ENCODE measurements around the gene S100A16.

S100A16 gene

DNA sequence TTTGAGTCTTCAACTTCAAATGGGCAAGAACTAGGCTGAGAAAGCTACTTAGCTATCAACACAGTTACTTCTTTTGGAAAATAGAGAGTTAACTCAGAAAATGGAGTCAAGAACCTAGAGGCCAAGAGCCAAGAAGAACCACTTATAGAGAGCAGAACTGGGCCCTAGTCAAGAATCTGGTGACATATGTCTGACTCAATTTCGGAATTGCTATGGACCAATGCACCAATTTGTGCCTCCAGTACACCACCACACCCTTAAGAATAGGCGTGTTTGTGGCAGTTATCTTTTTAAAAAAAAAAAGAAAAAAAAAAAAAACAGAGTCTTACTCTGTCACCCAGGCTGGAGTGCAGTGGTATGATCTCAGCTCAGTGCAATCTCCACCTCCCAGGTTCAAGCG is 55.1 kb downstream of the S100A16 start:
- no peak overlapping the region for H3K4me3 ChIP-seq (ENCODE audit: low read depth, low read length)
- TF ChIP-seq, protein P1, sequence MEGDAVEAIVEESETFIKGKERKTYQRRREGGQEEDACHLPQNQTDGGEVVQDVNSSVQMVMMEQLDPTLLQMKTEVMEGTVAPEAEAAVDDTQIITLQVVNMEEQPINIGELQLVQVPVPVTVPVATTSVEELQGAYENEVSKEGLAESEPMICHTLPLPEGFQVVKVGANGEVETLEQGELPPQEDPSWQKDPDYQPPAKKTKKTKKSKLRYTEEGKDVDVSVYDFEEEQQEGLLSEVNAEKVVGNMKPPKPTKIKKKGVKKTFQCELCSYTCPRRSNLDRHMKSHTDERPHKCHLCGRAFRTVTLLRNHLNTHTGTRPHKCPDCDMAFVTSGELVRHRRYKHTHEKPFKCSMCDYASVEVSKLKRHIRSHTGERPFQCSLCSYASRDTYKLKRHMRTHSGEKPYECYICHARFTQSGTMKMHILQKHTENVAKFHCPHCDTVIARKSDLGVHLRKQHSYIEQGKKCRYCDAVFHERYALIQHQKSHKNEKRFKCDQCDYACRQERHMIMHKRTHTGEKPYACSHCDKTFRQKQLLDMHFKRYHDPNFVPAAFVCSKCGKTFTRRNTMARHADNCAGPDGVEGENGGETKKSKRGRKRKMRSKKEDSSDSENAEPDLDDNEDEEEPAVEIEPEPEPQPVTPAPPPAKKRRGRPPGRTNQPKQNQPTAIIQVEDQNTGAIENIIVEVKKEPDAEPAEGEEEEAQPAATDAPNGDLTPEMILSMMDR (IDR thresholded peaks at IDR 0.05; ENCODE audit: borderline replicate concordance, insufficient read depth, low read depth, low read length), result no peak
